ELR (cell line): Measurements from ENCODE around the gene HSPB9.

ENCODE experiments used
- DNase-seq: peaks from one replicate; pipeline ENCODE4 v3.0.0-alpha.2; 2015; ENCODE audit warnings: low read depth

Gene HSPB9

GRCh38 chr17:42143138-42143537, 20.5 kb downstream of the HSPB9 start:
- DNase-seq: peak; percentile 19

GRCh38 chr17:42146911-42147607, 24.5 kb downstream of the HSPB9 start:
- no peak for DNase-seq

GRCh38 chr17:42153919-42154742, 31.5 kb downstream of the HSPB9 start:
- peak; percentile 56 for DNase-seq

- DNase-seq: no peak
These were observed 33.0 kb downstream of the HSPB9 start for GRCh38 chr17:42155614-42156045.

GRCh38 chr17:42159796-42160530, 37.4 kb downstream of the HSPB9 start:
- no peak for DNase-seq

- no peak for DNase-seq
These were observed 37.9 kb downstream of the HSPB9 start for GRCh38 chr17:42160531-42160910.

GRCh38 chr17:42163113-42163512, 40.5 kb downstream of the HSPB9 start:
- DNase-seq: peak; percentile 25

GRCh38 chr17:42163696-42164407, 41.2 kb downstream of the HSPB9 start:
- no peak for DNase-seq

GRCh38 chr17:42165751-42166150, 43.1 kb downstream of the HSPB9 start:
- DNase-seq: no peak

- no peak for DNase-seq
These were observed 43.7 kb downstream of the HSPB9 start for GRCh38 chr17:42166196-42166763.

- DNase-seq: no peak
These were observed 45.2 kb downstream of the HSPB9 start for GRCh38 chr17:42167807-42168206.

- no peak for DNase-seq
These were observed 46.7 kb downstream of the HSPB9 start for GRCh38 chr17:42169351-42169750.

GRCh38 chr17:42171831-42172230, 49.2 kb downstream of the HSPB9 start:
- DNase-seq: no peak
